ENCODE results near the gene C11orf97. TPM values are rescaled to one million over a fixed set of nuclear protein-coding genes. Genes with fewer than 3 reads are reported as not detected.

The C11orf97 gene
- total RNA-seq, 1 donor from 2014 or later: not detected

GRCh38 chr11:94537031-94537600 lies 24.9 kb downstream of the C11orf97 start:
- peaks cover 3% of the 10 kb centered on the region for H3K4me1 Mint-ChIP-seq (ENCODE audit: unreplicated experiment)
- no peaks in the 10 kb centered on the region for H3K9me3 Mint-ChIP-seq (ENCODE audit: unreplicated experiment)
- peaks cover 3% of the 10 kb centered on the region for H3K27me3 Mint-ChIP-seq (ENCODE audit: unreplicated experiment)
- TF ChIP-seq, protein P1, sequence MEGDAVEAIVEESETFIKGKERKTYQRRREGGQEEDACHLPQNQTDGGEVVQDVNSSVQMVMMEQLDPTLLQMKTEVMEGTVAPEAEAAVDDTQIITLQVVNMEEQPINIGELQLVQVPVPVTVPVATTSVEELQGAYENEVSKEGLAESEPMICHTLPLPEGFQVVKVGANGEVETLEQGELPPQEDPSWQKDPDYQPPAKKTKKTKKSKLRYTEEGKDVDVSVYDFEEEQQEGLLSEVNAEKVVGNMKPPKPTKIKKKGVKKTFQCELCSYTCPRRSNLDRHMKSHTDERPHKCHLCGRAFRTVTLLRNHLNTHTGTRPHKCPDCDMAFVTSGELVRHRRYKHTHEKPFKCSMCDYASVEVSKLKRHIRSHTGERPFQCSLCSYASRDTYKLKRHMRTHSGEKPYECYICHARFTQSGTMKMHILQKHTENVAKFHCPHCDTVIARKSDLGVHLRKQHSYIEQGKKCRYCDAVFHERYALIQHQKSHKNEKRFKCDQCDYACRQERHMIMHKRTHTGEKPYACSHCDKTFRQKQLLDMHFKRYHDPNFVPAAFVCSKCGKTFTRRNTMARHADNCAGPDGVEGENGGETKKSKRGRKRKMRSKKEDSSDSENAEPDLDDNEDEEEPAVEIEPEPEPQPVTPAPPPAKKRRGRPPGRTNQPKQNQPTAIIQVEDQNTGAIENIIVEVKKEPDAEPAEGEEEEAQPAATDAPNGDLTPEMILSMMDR (IDR thresholded peaks at IDR 0.05; ENCODE audit: unreplicated experiment): no peak
- H3K27ac Mint-ChIP-seq (ENCODE audit: unreplicated experiment): no peak overlapping the region
- no peak overlapping the region for H3K4me3 Mint-ChIP-seq (ENCODE audit: unreplicated experiment)
- H3K36me3 Mint-ChIP-seq (ENCODE audit: low read depth, unreplicated experiment): no peaks in the 10 kb centered on the region
- no peak for DNase-seq (ENCODE audit: low spot score)

- Mint-ChIP-seq H3K27ac (ENCODE audit: unreplicated experiment) (no peak overlapping the region), H3K4me3 (ENCODE audit: unreplicated experiment) (no peak overlapping the region), H3K9me3 (ENCODE audit: unreplicated experiment) (no peaks in the 10 kb centered on the region), H3K4me1 (ENCODE audit: unreplicated experiment) (peaks cover 4% of the 10 kb centered on the region), H3K36me3 (ENCODE audit: low read depth, unreplicated experiment) (no peaks in the 10 kb centered on the region), H3K27me3 (ENCODE audit: unreplicated experiment) (peaks cover 8% of the 10 kb centered on the region)
- DNase-seq (ENCODE audit: low spot score): no peak
- TF ChIP-seq, protein P1 (IDR thresholded peaks at IDR 0.05; ENCODE audit: unreplicated experiment): no peak
Measured at GRCh38 chr11:94539420-94539819, 27.2 kb downstream of the C11orf97 start.

DNA sequence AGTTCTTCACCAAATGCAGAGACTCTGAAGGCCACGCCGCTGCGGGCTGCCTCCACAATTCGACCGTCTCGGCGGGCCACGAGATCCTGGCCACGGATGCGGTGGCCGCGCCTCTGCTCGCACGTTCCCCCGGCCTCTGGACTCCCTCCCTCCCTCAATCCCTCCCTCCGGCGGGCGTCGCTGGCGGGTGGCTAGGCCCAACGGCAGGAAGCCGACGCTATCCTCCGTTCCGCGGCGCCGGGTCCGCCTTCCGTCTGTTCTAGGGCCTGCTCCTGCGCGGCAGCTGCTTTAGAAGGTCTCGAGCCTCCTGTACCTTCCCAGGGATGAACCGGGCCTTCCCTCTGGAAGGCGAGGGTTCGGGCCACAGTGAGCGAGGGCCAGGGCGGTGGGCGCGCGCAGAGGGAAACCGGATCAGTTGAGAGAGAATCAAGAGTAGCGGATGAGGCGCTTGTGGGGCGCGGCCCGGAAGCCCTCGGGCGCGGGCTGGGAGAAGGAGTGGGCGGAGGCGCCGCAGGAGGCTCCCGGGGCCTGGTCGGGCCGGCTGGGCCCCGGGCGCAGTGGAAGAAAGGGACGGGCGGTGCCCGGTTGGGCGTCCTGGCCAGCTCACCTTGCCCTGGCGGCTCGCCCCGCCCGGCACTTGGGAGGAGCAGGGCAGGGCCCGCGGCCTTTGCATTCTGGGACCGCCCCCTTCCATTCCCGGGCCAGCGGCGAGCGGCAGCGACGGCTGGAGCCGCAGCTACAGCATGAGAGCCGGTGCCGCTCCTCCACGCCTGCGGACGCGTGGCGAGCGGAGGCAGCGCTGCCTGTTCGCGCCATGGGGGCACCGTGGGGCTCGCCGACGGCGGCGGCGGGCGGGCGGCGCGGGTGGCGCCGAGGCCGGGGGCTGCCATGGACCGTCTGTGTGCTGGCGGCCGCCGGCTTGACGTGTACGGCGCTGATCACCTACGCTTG lies 31.7 kb downstream of the C11orf97 start, which contains the start of gene FUT4:
FUT4 (plus strand) TSS at position 227 of the 951 bp plus-strand sequence; CDS start at position 440, 213 bp downstream.
- no peaks in the 10 kb centered on the region for H3K9me3 Mint-ChIP-seq (ENCODE audit: unreplicated experiment)
- H3K36me3 Mint-ChIP-seq (ENCODE audit: low read depth, unreplicated experiment): no peaks in the 10 kb centered on the region
- peak; percentile 76 for DNase-seq (ENCODE audit: low spot score)
- TF ChIP-seq, protein P1 (IDR thresholded peaks at IDR 0.05; ENCODE audit: unreplicated experiment): no peak
- H3K4me1 Mint-ChIP-seq (ENCODE audit: unreplicated experiment): peaks cover 10% of the 10 kb centered on the region
- peaks cover 11% of the 10 kb centered on the region for H3K27me3 Mint-ChIP-seq (ENCODE audit: unreplicated experiment)
- peak within 1 kb of the TSS; percentile 96 for H3K4me3 Mint-ChIP-seq (ENCODE audit: unreplicated experiment)
- H3K27ac Mint-ChIP-seq (ENCODE audit: unreplicated experiment): peak within 1 kb of the TSS; percentile 97

- peak; percentile 26 for DNase-seq (ENCODE audit: low spot score)
- Mint-ChIP-seq H3K27ac (ENCODE audit: unreplicated experiment) (no peak overlapping the region), H3K9me3 (ENCODE audit: unreplicated experiment) (no peaks in the 10 kb centered on the region), H3K4me3 (ENCODE audit: unreplicated experiment) (peak overlapping the region; percentile 86), H3K4me1 (ENCODE audit: unreplicated experiment) (peaks cover 12% of the 10 kb centered on the region), H3K27me3 (ENCODE audit: unreplicated experiment) (peaks cover 11% of the 10 kb centered on the region), H3K36me3 (ENCODE audit: low read depth, unreplicated experiment) (no peaks in the 10 kb centered on the region)
- TF ChIP-seq, protein P1 (IDR thresholded peaks at IDR 0.05; ENCODE audit: unreplicated experiment): no peak
Measured at GRCh38 chr11:94544646-94545263, 32.5 kb downstream of the C11orf97 start.
